CD4-positive, alpha-beta T cell treated with Interleukin-12 subunit alpha and Interleukin-12 subunit beta, for 1 hour (primary cell): ENCODE results near the gene TSNAX.

Source experiments
- DNase-seq: peaks from one replicate; pipeline ENCODE4 v3.0.0-alpha.2; 2020

The TSNAX gene

DNA sequence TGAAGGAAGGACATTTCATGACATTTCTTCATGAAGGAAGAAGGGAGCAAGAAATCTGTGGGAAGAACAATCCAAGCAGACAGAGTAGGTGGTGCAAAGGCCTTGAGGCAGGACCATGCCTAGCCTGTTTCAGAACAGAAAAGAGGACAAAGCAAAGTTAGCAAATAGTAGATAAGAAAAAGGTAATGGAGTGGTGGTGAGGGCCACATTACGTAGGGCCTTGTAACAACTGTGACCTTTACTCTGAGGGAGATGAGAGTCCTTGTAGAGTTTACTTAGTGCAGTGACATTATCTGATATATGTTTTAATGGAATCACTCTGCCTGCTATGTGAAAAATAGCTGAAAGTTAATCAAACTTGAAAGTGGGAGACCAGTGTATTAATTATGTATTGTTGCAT is 6.4 kb upstream of the TSNAX start:
- no peak for DNase-seq

DNA sequence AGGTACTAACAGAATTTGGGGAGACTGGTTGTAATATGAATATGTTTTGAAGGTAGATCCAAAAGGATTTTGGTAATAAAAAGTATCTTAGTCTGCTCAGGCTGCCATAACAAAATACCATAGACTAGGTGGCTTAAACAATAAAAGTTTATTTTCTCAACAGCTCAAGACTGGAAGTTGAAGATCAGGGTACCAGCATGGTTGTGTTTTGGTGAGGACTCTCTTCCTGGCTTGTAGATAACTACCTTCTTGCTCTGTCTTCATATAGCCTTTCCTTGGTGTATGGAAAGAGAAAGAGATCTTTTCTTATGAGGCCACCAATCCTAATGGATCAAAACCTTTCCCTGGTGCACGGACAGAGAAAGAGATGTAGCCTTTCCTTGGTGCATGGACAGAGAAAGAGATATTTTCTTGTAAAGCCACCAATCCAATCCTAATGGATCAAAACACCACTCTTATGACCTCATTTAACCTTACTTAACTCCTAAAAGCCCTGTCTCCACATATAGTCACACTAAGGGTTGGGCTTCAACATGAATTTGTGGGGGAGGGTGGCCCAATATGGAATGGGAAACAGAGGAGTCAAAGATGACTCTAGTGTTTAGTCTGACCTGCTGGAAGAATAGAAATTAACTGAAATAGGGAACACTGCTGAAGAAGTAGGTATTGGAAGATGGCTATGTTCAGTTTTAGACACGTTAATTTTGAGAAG is 5.4 kb upstream of the TSNAX start:
- no peak for DNase-seq

DNA sequence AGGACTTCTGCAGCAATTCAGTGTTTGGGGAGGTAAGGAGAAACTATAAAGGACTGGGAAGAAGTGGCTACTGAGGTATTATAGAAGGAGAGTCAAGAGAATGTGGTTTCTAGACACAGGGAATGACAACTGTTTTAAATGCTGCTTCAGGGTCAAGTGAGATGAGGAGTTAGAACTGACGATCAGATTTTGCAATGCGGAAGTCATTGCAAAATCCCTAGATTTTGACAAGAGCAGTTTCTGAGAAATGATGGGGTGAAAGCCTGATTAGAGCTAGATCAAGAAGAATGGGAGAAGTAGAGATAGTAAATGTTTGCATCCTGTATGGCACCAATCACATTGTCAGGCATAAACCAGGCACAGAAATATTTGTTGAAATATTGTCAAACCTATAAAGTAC is 4.7 kb upstream of the TSNAX start:
- DNase-seq, result no peak

GRCh38 chr1:231526536-231526935 is 1.9 kb upstream of the TSNAX start:
- DNase-seq, result no peak

- DNase-seq, result no peak
Measured at GRCh38 chr1:231527586-231528171, 790 bp upstream of the TSNAX start.

DNA sequence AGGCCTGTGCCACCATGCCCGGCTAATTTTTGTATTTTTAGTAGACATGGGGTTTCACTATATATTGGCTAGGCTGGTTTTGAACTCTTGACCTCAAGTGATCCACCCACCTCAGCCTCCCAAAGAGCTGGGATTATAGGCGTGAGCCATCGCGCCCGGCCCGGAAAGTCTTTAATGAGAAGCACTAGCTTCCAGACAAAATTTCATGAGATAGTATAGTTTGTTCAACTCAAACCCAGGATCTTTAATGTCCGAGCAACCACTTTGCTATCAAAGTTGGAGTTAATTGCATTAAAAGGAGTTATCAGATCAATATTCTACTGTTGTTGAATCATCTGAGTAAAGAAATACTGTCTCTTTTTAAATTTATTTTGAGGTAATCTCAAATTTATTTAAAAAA is 4.8 kb downstream of the TSNAX start:
- DNase-seq, result no peak

- no peak for DNase-seq
Measured at GRCh38 chr1:231534703-231535159, 6.3 kb downstream of the TSNAX start.

DNA sequence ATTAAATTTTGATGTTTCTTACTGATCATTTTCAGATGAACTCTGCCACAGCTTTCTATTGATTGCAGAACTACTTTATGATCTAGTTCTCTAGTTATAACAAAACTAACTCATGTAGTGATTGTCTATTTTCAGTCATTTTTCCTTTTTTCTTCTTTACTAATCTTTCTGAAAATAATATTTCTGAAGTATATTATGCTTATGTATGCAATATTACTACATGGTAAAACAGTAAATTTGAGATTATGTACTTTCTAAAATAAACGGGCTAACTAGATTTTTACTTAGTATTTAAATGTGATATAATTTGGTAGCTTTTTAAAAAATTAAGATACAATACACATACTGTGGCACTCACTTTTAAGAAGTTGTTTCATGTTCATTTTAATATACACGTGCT is 7.6 kb downstream of the TSNAX start:
- no peak for DNase-seq

GRCh38 chr1:231540847-231541246 is 12.4 kb downstream of the TSNAX start:
- DNase-seq, result no peak

DNA sequence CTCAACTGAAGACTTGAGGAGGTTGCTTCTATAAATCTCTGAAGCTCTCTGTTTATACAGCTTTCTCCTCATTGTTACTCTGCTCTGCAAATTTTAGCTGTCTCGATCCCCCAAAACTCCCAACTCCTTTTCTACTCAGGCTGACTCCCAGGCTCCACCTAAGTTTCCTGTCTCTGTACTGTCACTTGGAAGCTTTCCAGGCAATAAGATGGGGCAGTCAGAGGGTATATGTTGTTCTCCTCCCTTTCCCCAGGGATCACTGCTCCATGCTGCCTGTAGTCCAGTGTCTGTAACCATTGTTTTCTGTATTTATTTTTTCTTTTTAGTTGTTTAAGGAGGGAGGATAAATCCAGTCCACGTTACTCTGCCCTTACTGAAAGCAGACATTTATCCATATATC is 13.4 kb downstream of the TSNAX start:
- no peak for DNase-seq

GRCh38 chr1:231544943-231545592 is 16.6 kb downstream of the TSNAX start:
- no peak for DNase-seq

- DNase-seq, result no peak
Measured at GRCh38 chr1:231546693-231547092, 18.2 kb downstream of the TSNAX start.

GRCh38 chr1:231549733-231550447 is 21.4 kb downstream of the TSNAX start:
- DNase-seq, result no peak

DNA sequence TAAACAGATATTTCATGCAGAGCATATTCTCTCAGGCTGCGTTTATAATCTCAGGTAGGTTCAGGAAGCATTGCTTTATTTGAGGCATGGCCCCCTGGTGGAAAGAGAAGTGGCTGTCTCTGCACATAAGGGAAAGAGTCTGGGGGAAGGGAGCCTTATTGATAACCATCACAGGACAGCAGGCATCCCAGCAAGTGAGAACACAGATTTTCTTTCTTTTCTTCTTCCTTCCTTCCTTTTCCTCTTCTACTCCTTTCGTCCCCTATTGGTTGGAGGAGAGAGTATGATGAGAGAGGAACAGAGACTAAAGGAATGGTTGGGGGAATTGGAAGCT is 21.9 kb downstream of the TSNAX start:
- DNase-seq, result peak; percentile 37

GRCh38 chr1:231553320-231553719 is 24.9 kb downstream of the TSNAX start:
- DNase-seq, result no peak

DNA sequence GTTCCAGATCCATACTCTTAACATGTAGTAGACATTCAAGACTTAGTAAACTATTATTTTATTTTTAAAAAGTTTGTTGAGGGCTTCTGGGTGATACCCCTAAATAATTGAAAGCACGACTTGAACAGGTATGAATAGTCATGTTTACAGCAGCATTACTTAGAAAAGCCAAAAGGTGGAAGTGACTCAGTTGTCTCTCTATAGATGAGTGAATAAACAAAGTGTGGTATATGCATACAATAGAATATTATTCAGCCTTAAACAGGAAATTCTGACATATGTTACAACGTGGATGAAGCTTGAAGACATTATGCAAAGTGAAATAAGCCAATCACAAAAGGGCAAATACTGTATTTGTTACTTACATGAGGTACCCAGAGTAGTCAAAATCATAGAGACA is 26.5 kb downstream of the TSNAX start:
- DNase-seq, result no peak

- no peak for DNase-seq
Measured at GRCh38 chr1:231557411-231557810, 28.9 kb downstream of the TSNAX start.

GRCh38 chr1:231557898-231558707 is 29.6 kb downstream of the TSNAX start:
- DNase-seq, result no peak

- no peak for DNase-seq
Measured at GRCh38 chr1:231558708-231559185, 30.3 kb downstream of the TSNAX start.

GRCh38 chr1:231561647-231562383 is 33.3 kb downstream of the TSNAX start:
- DNase-seq, result no peak

GRCh38 chr1:231563247-231563646 is 34.8 kb downstream of the TSNAX start:
- no peak for DNase-seq

DNA sequence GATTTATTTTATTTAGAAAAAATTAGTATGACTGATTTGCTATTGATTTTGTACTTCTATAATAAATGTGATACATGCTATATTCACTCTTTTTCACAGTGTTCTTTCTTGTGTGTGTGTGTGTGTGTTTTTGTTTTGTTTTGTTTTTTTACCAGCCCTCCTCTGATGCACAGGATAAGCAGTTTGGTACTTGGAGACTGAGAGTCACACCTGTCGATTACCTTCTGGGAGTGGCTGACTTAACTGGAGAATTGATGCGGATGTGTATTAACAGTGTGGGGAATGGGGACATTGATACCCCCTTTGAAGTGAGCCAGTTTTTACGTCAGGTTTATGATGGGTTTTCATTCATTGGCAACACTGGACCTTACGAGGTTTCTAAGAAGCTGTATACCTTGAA is 35.9 kb downstream of the TSNAX start:
- no peak for DNase-seq
